Measurements from ENCODE around the gene MTHFSD.
"Not testable (repeated sequence)": the region's sequence is repeated elsewhere in the genome, so short reads cannot be mapped to it uniquely, and the experiment has no call there.

MTHFSD gene

GRCh38 chr16:86590501-86591144 is 35.6 kb upstream of the MTHFSD start:
- DNase-seq (ENCODE audit: low spot score), result no peak
- in situ Hi-C loops (cut with MboI; ENCODE audit: low pct_unique_long_range_greater_than_20kb, low sequenced_read_pairs, unreplicated experiment), result no loop called here
- no peak for TF ChIP-seq CTCF (IDR thresholded peaks at IDR 0.05; ENCODE audit: extremely low read depth, insufficient read depth, missing control alignments)

- DNase-seq (ENCODE audit: low spot score); in situ Hi-C loops (cut with MboI; ENCODE audit: low pct_unique_long_range_greater_than_20kb, low sequenced_read_pairs, unreplicated experiment): not testable (repeated sequence)
Observed at GRCh38 chr16:86587955-86588354, 32.9 kb upstream of the MTHFSD start.

GRCh38 chr16:86587487-86587886 is 32.5 kb upstream of the MTHFSD start:
- no peak for TF ChIP-seq CTCF (IDR thresholded peaks at IDR 0.05; ENCODE audit: extremely low read depth, insufficient read depth, missing control alignments)
- in situ Hi-C loops (cut with MboI; ENCODE audit: low pct_unique_long_range_greater_than_20kb, low sequenced_read_pairs, unreplicated experiment), result no loop called here
- DNase-seq (ENCODE audit: low spot score), result no peak

GRCh38 chr16:86585821-86586611 is 31.0 kb upstream of the MTHFSD start:
- no peak for TF ChIP-seq CTCF (IDR thresholded peaks at IDR 0.05; ENCODE audit: extremely low read depth, insufficient read depth, missing control alignments)
- DNase-seq (ENCODE audit: low spot score), result no peak
- in situ Hi-C loops (cut with MboI; ENCODE audit: low pct_unique_long_range_greater_than_20kb, low sequenced_read_pairs, unreplicated experiment), result no loop called here

GRCh38 chr16:86584726-86585721 is 30.0 kb upstream of the MTHFSD start:
- TF ChIP-seq CTCF (IDR thresholded peaks at IDR 0.05; ENCODE audit: extremely low read depth, insufficient read depth, missing control alignments), result no peak
- DNase-seq (ENCODE audit: low spot score), result no peak
- in situ Hi-C loops (cut with MboI; ENCODE audit: low pct_unique_long_range_greater_than_20kb, low sequenced_read_pairs, unreplicated experiment), result no loop called here

- DNase-seq (ENCODE audit: low spot score), result no peak
- in situ Hi-C loops (cut with MboI; ENCODE audit: low pct_unique_long_range_greater_than_20kb, low sequenced_read_pairs, unreplicated experiment), result no loop called here
- TF ChIP-seq CTCF (IDR thresholded peaks at IDR 0.05; ENCODE audit: extremely low read depth, insufficient read depth, missing control alignments), result no peak
Observed at GRCh38 chr16:86584071-86584685, 29.1 kb upstream of the MTHFSD start.

All from GM13977 (cell line).